K562 (cell line): ENCODE measurements around the gene CERS5. TPM values are rescaled to one million over a fixed set of nuclear protein-coding genes. Genes with fewer than 3 reads are reported as not detected.

Source experiments
- FOXK2 ChIP-seq, 2 experiments: fragments of 450-650 bp; IDR thresholded peaks in 1 of 2; conservative IDR thresholded peaks in 1 of 2; 2 replicates each; pipeline ENCODE4 v1.6.1; 2016; ENCODE audit warnings: low read depth in 2 of 2, mild to moderate bottlenecking in 1 of 2
- GTF3C2 ChIP-seq: IDR thresholded peaks from 3 replicates; pipeline ENCODE4 v1.6.1; 2011; ENCODE audit warnings: borderline replicate concordance, mild to moderate bottlenecking, moderate library complexity; ENCODE audit not compliant: insufficient read length; ENCODE audit errors: extremely low read depth
- HNRNPL ChIP-seq: fragments of 200-400 bp; formaldehyde crosslinking; IDR thresholded peaks from 2 replicates; pipeline ENCODE4 v1.6.1; 2017; ENCODE audit warnings: low read depth, mild to moderate bottlenecking, low read length
- MAZ ChIP-seq, 2 experiments: fragments of 450-650 bp in 1 of 2; sonication (generic) in 1 of 2; formaldehyde crosslinking; IDR thresholded peaks in 1 of 2; conservative IDR thresholded peaks in 1 of 2; 2 replicates each; pipeline versions ENCODE4 v1.4.0 to v1.5.0; 2020; ENCODE audit warnings: mild to moderate bottlenecking in 1 of 2, missing genetic modification reagents in 1 of 2
- PRDM10 ChIP-seq: fragments of 450-650 bp; IDR thresholded peaks from 2 replicates; pipeline ENCODE4 v1.6.1; 2018; ENCODE audit not compliant: partially characterized antibody
- SIN3A ChIP-seq, 2 experiments: fragments of 150-350 bp in 1 of 2; IDR thresholded peaks; 2 replicates each; pipeline ENCODE4 v1.6.1; 2011 to 2016; ENCODE audit warnings: borderline replicate concordance in 2 of 2, low read depth in 2 of 2, low read length in 2 of 2, mild to moderate bottlenecking in 2 of 2, moderate library complexity in 2 of 2; ENCODE audit not compliant: control insufficient read depth in 1 of 2
- SMAD4 ChIP-seq: fragments of 250-450 bp; sonication (Bioruptor Pico); conservative IDR thresholded peaks from 2 replicates; pipeline ENCODE4 v1.8.0; 2021; ENCODE audit warnings: inconsistent platforms, mild to moderate bottlenecking, moderate library complexity
- ZBTB40 ChIP-seq, 2 experiments: fragments of 450-650 bp in 1 of 2; sonication (generic) in 1 of 2; formaldehyde crosslinking in 1 of 2; IDR thresholded peaks; 2 replicates each; pipeline versions ENCODE4 v1.7.1 to v1.9.0; 2016 to 2022; ENCODE audit warnings: inconsistent platforms in 1 of 2, mild to moderate bottlenecking in 1 of 2, missing genetic modification reagents in 1 of 2
- polyA plus RNA-seq, 8 experiments: library from polyadenylated mRNA; depleted of rRNA in 4 of 8; stranded (reverse) in 5 of 8; unstranded in 3 of 8; fragments of >200 nt; fragmentation: Nextera tagmentation in 2 of 8; fragmentation: Illumina TruSeq in 1 of 8; extraction: Ambion mirVana in 2 of 8; extraction: Trizol in 1 of 8; gene quantifications; 2 replicates each; pipeline versions ENCODE4 v1.2.1 to v1.2.3, GENCODE V29; 2011 to 2014; ENCODE audit warnings: inconsistent platforms in 1 of 8, missing spikeins in 1 of 8
- total RNA-seq, 7 experiments: library from RNA; depleted of rRNA in 6 of 7; stranded (reverse); fragments of >200 nt in 6 of 7; fragmentation: Illumina TruSeq in 2 of 7; extraction: Trizol in 2 of 7; gene quantifications; 2 replicates each; pipeline versions ENCODE4 v1.2.1 to v1.2.3, GENCODE V29; 2011 to 2021; ENCODE audit warnings: low replicate concordance in 1 of 7

Gene CERS5
- total and polyA plus RNA-seq, 9 of the 15 experiments (the other 6 are each of a cell fraction or from before 2014, with no cell fraction given) = 6.1 to 47.5 (median 17.8) TPM

GRCh38 chr12:50167049-50167828, at the start of gene CERS5 (continued):
- no peak for TF ChIP-seq GTF3C2
- peak; percentile 63 for TF ChIP-seq PRDM10
- TF ChIP-seq ZBTB40 (IDR thresholded peaks at IDR 0.05) = peak; percentile 61
- TF ChIP-seq ZBTB40 (CRISPR knock-in tag; IDR thresholded peaks at IDR 0.05) = no peak
- peak; percentile 55 to 86 for TF ChIP-seq MAZ (CRISPR knock-in tag; conservative IDR thresholded peaks at IDR 0.05 in 1 of 2, IDR thresholded peaks at IDR 0.05 in 1 of 2)
- peak; percentile 86 for TF ChIP-seq HNRNPL
- peak in 1 of 2 experiments; percentile 31; a peak in 1 of 4 replicates for TF ChIP-seq FOXK2 (conservative IDR thresholded peaks at IDR 0.05 in 1 of 2, IDR thresholded peaks at IDR 0.05 in 1 of 2; ENCODE audit: low read depth in 2 of 2)
- TF ChIP-seq SMAD4 = peak; percentile 61
- peak; percentile 58 to 63; a peak in 2 of 4 replicates for TF ChIP-seq SIN3A (IDR thresholded peaks at IDR 0.05; ENCODE audit: borderline replicate concordance in 2 of 2, control insufficient read depth in 1 of 2, low read depth in 2 of 2, low read length in 2 of 2)
